Nucleus accumbens (tissue), 56 donors: ENCODE measurements around the gene IFI35.
"Not testable (repeated sequence)": the region's sequence is repeated elsewhere in the genome, so short reads cannot be mapped to it uniquely, and the experiment has no call there.

Experiments used
- DNase-seq, 56 donors: peaks; one replicate each; lab custom pipeline; 2025; lab: John Stamatoyannopoulos, UW

The IFI35 gene

GRCh38 chr17:43044024-43044423 lies 37.4 kb downstream of the IFI35 start:
- DNase-seq, result no peak

GRCh38 chr17:43051969-43052368 lies 45.4 kb downstream of the IFI35 start:
- DNase-seq, result no peak

DNA sequence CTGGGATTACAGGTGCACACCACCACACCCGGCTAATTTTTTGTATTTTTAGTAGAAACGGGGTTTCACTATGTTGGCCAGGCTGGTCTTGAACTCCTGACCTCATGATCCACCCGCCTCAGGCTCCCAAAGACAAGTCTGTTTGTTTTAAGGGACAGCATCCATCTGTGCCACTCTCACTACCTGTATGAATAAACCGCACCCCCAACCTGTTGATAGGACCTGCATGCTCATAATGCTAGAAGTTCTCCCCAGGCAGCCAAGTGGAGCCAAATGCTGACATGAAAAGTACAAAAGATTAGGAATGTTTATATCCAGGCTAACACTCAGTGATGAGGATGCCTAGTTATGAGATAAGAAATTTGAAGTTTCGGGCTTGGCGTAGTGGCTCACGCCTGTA lies 46.4 kb downstream of the IFI35 start:
- DNase-seq, result not testable (repeated sequence)

- DNase-seq, result no peak
Measured at GRCh38 chr17:43056051-43056450, 49.5 kb downstream of the IFI35 start.

DNA sequence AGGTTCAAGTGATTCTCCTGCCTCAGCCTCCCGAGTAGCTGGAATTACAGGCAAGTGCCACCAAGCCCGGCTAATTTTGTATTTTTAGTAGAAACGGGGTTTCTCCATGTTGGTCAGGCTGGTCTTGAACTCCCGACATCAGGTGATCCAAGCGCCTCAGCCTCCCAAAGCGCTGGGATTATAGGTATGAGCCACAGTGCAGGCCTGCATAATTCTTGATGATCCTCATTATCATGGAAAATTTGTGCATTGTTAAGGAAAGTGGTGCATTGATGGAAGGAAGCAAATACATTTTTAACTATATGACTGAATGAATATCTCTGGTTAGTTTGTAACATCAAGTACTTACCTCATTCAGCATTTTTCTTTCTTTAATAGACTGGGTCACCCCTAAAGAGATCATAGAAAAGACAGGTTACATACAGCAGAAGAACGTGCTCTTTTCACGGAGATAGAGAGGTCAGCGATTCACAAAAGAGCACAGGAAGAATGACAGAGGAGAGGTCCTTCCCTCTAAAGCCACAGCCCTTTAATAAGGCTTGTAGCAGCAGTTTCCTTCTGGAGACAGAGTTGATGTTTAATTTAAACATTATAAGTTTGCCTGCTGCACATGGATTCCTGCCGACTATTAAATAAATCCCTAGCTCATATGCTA lies 56.5 kb downstream of the IFI35 start:
- no peak for DNase-seq
